Progenitor cell of endocrine pancreas (in vitro differentiated cells): Measurements from ENCODE around the gene CCDC40. TPM values are rescaled to one million over a fixed set of nuclear protein-coding genes. Genes with fewer than 3 reads are reported as not detected.

ENCODE experiments used
- DNase-seq: peaks from one replicate; pipeline ENCODE4 v3.0.0; 2021; ENCODE audit warnings: low spot score; ENCODE audit not compliant: unreplicated experiment
- H3K27ac Mint-ChIP-seq: 2 replicates; pipeline ENCODE4 v1.8.0; 2021; ENCODE audit warnings: mild to moderate bottlenecking, moderate library complexity, mixed read lengths
- H3K27me3 Mint-ChIP-seq: 2 replicates; pipeline ENCODE4 v1.8.0; 2021; ENCODE audit warnings: mixed read lengths
- H3K36me3 Mint-ChIP-seq: 2 replicates; pipeline ENCODE4 v1.8.0; 2022; ENCODE audit warnings: mixed read lengths; ENCODE audit not compliant: insufficient read depth
- H3K4me1 Mint-ChIP-seq: 2 replicates; pipeline ENCODE4 v1.8.0; 2021; ENCODE audit warnings: low read depth, mixed read lengths
- H3K4me3 Mint-ChIP-seq: 2 replicates; pipeline ENCODE4 v1.8.0; 2021; ENCODE audit warnings: low read depth, mild to moderate bottlenecking, moderate library complexity, mixed read lengths
- H3K9me3 Mint-ChIP-seq: 2 replicates; pipeline ENCODE4 v1.8.0; 2021; ENCODE audit warnings: low read depth, mixed read lengths
- CTCF ChIP-seq: fragments of 200-600 bp; sonication (generic); IDR thresholded peaks from one replicate; pipeline ENCODE4 v1.5.0; 2021; ENCODE audit warnings: antibody characterized with exemption, mild to moderate bottlenecking; ENCODE audit not compliant: unreplicated experiment
- long read RNA-seq: library from polyadenylated mRNA; unstranded; transcript quantifications from one replicate; pipeline ENCODE4 v2.0.0, GENCODE V29; 2020
- total RNA-seq: library from RNA; stranded (reverse); gene quantifications from 2 replicates; pipeline ENCODE4 v1.2.1, GENCODE V29; 2021

CCDC40 gene
- total RNA-seq: 26.9 and 28.0 TPM in 2 replicates
- long read RNA-seq, partial matches to known transcripts: 3 of 12 reads
- long read RNA-seq, other reads (novel, unspliced or antisense): 7 of 12 reads

GRCh38 chr17:80035937-80036714 is at the start of gene CCDC40:
Gene CCDC40, plus strand, starts transcription at chr17:80036642. Its CDS starts 21 bp downstream, at chr17:80036663.
- Mint-ChIP-seq H3K27ac (peak within 1 kb of the TSS; percentile 96), H3K4me1 (peaks cover 20% of the 10 kb centered on the region), H3K36me3 (peaks cover 4% of the 10 kb centered on the region), H3K9me3 (no peaks in the 10 kb centered on the region), H3K4me3 (peak within 1 kb of the TSS; percentile 92), H3K27me3 (no peaks in the 10 kb centered on the region)
- peak; percentile 20 for TF ChIP-seq CTCF
- peak; percentile 72 for DNase-seq

- no peak for TF ChIP-seq CTCF
- Mint-ChIP-seq H3K4me1 (peaks cover 31% of the 10 kb centered on the region), H3K9me3 (no peaks in the 10 kb centered on the region), H3K4me3 (no peak overlapping the region), H3K36me3 (no peaks in the 10 kb centered on the region), H3K27me3 (no peaks in the 10 kb centered on the region), H3K27ac (peak overlapping the region; percentile 29)
- no peak for DNase-seq
These were observed 49.1 kb upstream of the CCDC40 start for GRCh38 chr17:79987187-79987934.

GRCh38 chr17:79987935-79988184 is 48.6 kb upstream of the CCDC40 start:
- H3K36me3 Mint-ChIP-seq: no peaks in the 10 kb centered on the region
- no peak for DNase-seq
- TF ChIP-seq CTCF: no peak
- H3K4me1 Mint-ChIP-seq: peaks cover 36% of the 10 kb centered on the region
- H3K4me3 Mint-ChIP-seq: no peak overlapping the region
- H3K9me3 Mint-ChIP-seq: no peaks in the 10 kb centered on the region
- H3K27ac Mint-ChIP-seq: peak overlapping the region; percentile 15
- no peaks in the 10 kb centered on the region for H3K27me3 Mint-ChIP-seq

- Mint-ChIP-seq H3K9me3 (no peaks in the 10 kb centered on the region), H3K36me3 (no peaks in the 10 kb centered on the region), H3K4me3 (no peak overlapping the region), H3K4me1 (peaks cover 41% of the 10 kb centered on the region), H3K27ac (peak overlapping the region; percentile 15), H3K27me3 (no peaks in the 10 kb centered on the region)
- no peak for DNase-seq
- TF ChIP-seq CTCF: no peak
These were observed 48.1 kb upstream of the CCDC40 start for GRCh38 chr17:79988185-79988971.
